Stomach (tissue), 4 donors: ENCODE data around the gene CELF2.

ENCODE experiments used
- CTCF ChIP-seq, 7 experiments: fragments of 450-650 bp in 4 of 7; fragments of 200-600 bp in 3 of 7; sonication (generic) in 3 of 7; IDR thresholded peaks; one replicate each; pipeline ENCODE4 v1.5.1; 2016 to 2019; ENCODE audit warnings: antibody characterized with exemption in 7 of 7, control low read depth in 2 of 7, mild to moderate bottlenecking in 1 of 7
- EP300 ChIP-seq: sonication (generic); formaldehyde crosslinking; IDR thresholded peaks from one replicate; pipeline ENCODE4 v1.6.1; 2017; ENCODE audit warnings: antibody characterized with exemption
- POLR2AphosphoS5 ChIP-seq, 3 donors: sonication (generic); formaldehyde crosslinking; IDR thresholded peaks; one replicate each; pipeline ENCODE4 v1.6.1; 2016; ENCODE audit warnings: antibody characterized with exemption in 3 of 3

GRCh38 chr10:11002485-11002884 is 15.2 kb upstream of the CELF2 start:
- no peak for TF ChIP-seq POLR2AphosphoS5 (IDR thresholded peaks at IDR 0.05)
- no peak for TF ChIP-seq EP300
- TF ChIP-seq CTCF (IDR thresholded peaks at IDR 0.05), result no peak
